B cell (primary cell): ENCODE measurements around the gene KRTAP10-7. TPM values are rescaled to one million over a fixed set of nuclear protein-coding genes. Genes with fewer than 3 reads are reported as not detected.

Experiments used
- ATAC-seq: fragments of 200-7000 bp; cut with Tn5 transposase; one replicate; pipeline ENCODE4 v1.10.0; 2021; ENCODE audit warnings: low read depth, mild to moderate bottlenecking, moderate number of reproducible peaks, moderate library complexity
- CTCF ChIA-PET: fragments of 350-600 bp; sonication (Branson Sonifier 250); formaldehyde crosslinking; loops from one replicate; lab custom pipeline; 2021; ENCODE audit warnings: antibody characterized with exemption, inconsistent platforms; lab: Charles Lee
- POLR2A ChIA-PET: fragments of 350-600 bp; sonication (Branson Sonifier 250); formaldehyde crosslinking; loops from one replicate; lab custom pipeline; 2021; ENCODE audit warnings: antibody characterized with exemption; lab: Charles Lee
- DNase-seq: peaks from one replicate; pipeline ENCODE4 v3.0.0; 2013
- H2AFZ ChIP-seq: 2 replicates; pipeline ENCODE4 v1.6.1; 2012; ENCODE audit warnings: mild to moderate bottlenecking, low read depth, low read length; ENCODE audit not compliant: insufficient read depth, poor library complexity, severe bottlenecking
- H3K27ac ChIP-seq, 2 donors: 1 replicate in 1 of 2; 2 replicates in 1 of 2; pipeline ENCODE4 v1.5.1; 2012 to 2013; ENCODE audit warnings: low read length in 2 of 2, mild to moderate bottlenecking in 2 of 2, moderate library complexity in 1 of 2
- H3K27me3 ChIP-seq, 4 experiments: fragments of 200-600 bp in 1 of 4; sonication (generic) in 1 of 4; replicated peaks in 1 of 4; 1 replicate in 2 of 4; 2 replicates in 2 of 4; pipeline versions ENCODE4 v1.6.1 to v1.7.0; 2013 to 2016; ENCODE audit warnings: low read length in 3 of 4, mild to moderate bottlenecking in 2 of 4, mixed read lengths in 1 of 4, moderate library complexity in 1 of 4; ENCODE audit not compliant: insufficient read depth in 4 of 4, control insufficient read depth in 3 of 4; ENCODE audit errors: control extremely low read depth in 1 of 4
- H3K36me3 ChIP-seq, 2 experiments: replicated peaks in 1 of 2; 1 replicate in 1 of 2; 2 replicates in 1 of 2; pipeline versions ENCODE4 v1.6.1 to v1.7.1; 2013; ENCODE audit warnings: low read length in 1 of 2; ENCODE audit not compliant: insufficient read depth in 2 of 2, control insufficient read depth in 1 of 2; ENCODE audit errors: control extremely low read depth in 1 of 2, extremely low read depth in 1 of 2
- H3K4me1 ChIP-seq, 2 donors: fragments of 200-600 bp in 1 of 2; sonication (generic) in 1 of 2; 1 replicate in 1 of 2; 2 replicates in 1 of 2; pipeline versions ENCODE4 v1.5.1 to v1.6.1; 2013 to 2017; ENCODE audit warnings: low read length in 2 of 2; ENCODE audit not compliant: control insufficient read depth in 2 of 2, insufficient read depth in 2 of 2
- H3K4me2 ChIP-seq: replicated peaks from 2 replicates; pipeline ENCODE3; 2012; ENCODE audit warnings: mild to moderate bottlenecking, low read depth, low read length; ENCODE audit not compliant: poor library complexity, severe bottlenecking
- H3K4me3 ChIP-seq, 5 experiments: fragments of 200-600 bp in 1 of 5; sonication (generic) in 1 of 5; 1 replicate in 3 of 5; 2 replicates in 2 of 5; pipeline versions ENCODE4 v1.5.1 to v1.7.0; 2011 to 2016; ENCODE audit warnings: low read length in 4 of 5, mild to moderate bottlenecking in 4 of 5, low read depth in 2 of 5, control low read depth in 1 of 5, moderate library complexity in 1 of 5; ENCODE audit not compliant: insufficient read depth in 1 of 5; ENCODE audit errors: control extremely low read depth in 1 of 5, extremely low read depth in 1 of 5
- H3K79me2 ChIP-seq: fragments of 200-600 bp; sonication (generic); one replicate; pipeline ENCODE4 v1.6.0; 2016; ENCODE audit warnings: low read length; ENCODE audit not compliant: control insufficient read depth, insufficient read depth
- H3K9ac ChIP-seq: fragments of 200-600 bp; sonication (generic); 2 replicates; pipeline ENCODE4 v1.6.1; 2017; ENCODE audit warnings: mild to moderate bottlenecking, low read length, moderate library complexity
- H3K9me3 ChIP-seq, 3 donors: one replicate each; pipeline versions ENCODE4 v1.6.1 to v1.7.1; 2013; ENCODE audit warnings: low read length in 2 of 3; ENCODE audit not compliant: control insufficient read depth in 2 of 3, insufficient read depth in 1 of 3; ENCODE audit errors: control extremely low read depth in 1 of 3
- H4K20me1 ChIP-seq: 2 replicates; pipeline ENCODE4 v1.6.0; 2012; ENCODE audit warnings: mild to moderate bottlenecking, low read length; ENCODE audit not compliant: insufficient read depth, control insufficient read depth, poor library complexity, severe bottlenecking
- H3K27ac Mint-ChIP-seq: one replicate; pipeline ENCODE4 v1.8.0; 2021; ENCODE audit warnings: mixed read lengths
- H3K27me3 Mint-ChIP-seq: one replicate; pipeline ENCODE4 v1.8.0; 2021; ENCODE audit warnings: mixed read lengths
- H3K4me1 Mint-ChIP-seq: one replicate; pipeline ENCODE4 v1.8.0; 2021; ENCODE audit warnings: mixed read lengths
- H3K4me3 Mint-ChIP-seq: one replicate; pipeline ENCODE4 v1.8.0; 2021; ENCODE audit warnings: mixed read lengths
- H3K9me3 Mint-ChIP-seq: one replicate; pipeline ENCODE4 v1.8.0; 2022; ENCODE audit warnings: mixed read lengths; ENCODE audit not compliant: insufficient read depth
- CTCF ChIP-seq: fragments of 200-600 bp; IDR thresholded peaks from one replicate; pipeline ENCODE4 v1.8.0; 2022; ENCODE audit warnings: antibody characterized with exemption, mild to moderate bottlenecking
- EZH2 ChIP-seq: IDR thresholded peaks from 2 replicates; pipeline ENCODE4 v1.6.1; 2012; ENCODE audit warnings: borderline replicate concordance, low read depth, mild to moderate bottlenecking, moderate library complexity, low read length; ENCODE audit not compliant: insufficient read depth, poor library complexity, severe bottlenecking
- WGBS: methylation state at CpG from one replicate; pipeline ENCODE4 v1.1.5; 2013; ENCODE audit warnings: missing lambda C conversion rate; ENCODE audit not compliant: insufficient coverage; 5-methylcytosine and 5-hydroxymethylcytosine counted together
- intact Hi-C: fragments of 100-400 bp; cut with micrococcal nuclease; formaldehyde crosslinking; loops from one replicate; pipeline ENCODE4 v1.10.0; 2022
- polyA plus RNA-seq: library from polyadenylated mRNA; depleted of rRNA; stranded (reverse); fragments of >200 nt; gene quantifications from 2 replicates; pipeline ENCODE4 v1.2.3, GENCODE V29; 2012
- total RNA-seq, 2 donors: library from RNA; stranded (reverse); fragments of 120-200 nt in 1 of 2; gene quantifications; 1 replicate in 1 of 2; 2 replicates in 1 of 2; pipeline versions ENCODE4 v1.2.3 to v1.2.4, GENCODE V29; 2013 to 2022

KRTAP10-7 gene
- total and polyA plus RNA-seq, 2 donors (not counting 1 experiment from before 2014, with no cell fraction given), result not detected

GRCh38 chr21:44616591-44616926, 16.2 kb downstream of the KRTAP10-7 start:
- peaks cover 0 to 3% (median 1%) of the 10 kb centered on the region in 4 experiments for H3K27me3 ChIP-seq
- Mint-ChIP-seq H3K9me3 (peaks cover 14% of the 10 kb centered on the region), H3K27me3 (peaks cover 4% of the 10 kb centered on the region), H3K4me3 (no peak overlapping the region), H3K4me1 (peaks cover 14% of the 10 kb centered on the region), H3K27ac (no peak overlapping the region)
- H3K4me1 ChIP-seq, result peaks cover 11 to 13% of the 10 kb centered on the region in 2 donors
- H3K9me3 ChIP-seq, result peaks cover 0 to 34% (median 7%) of the 10 kb centered on the region in 3 donors
- no peak overlapping the region for H2AFZ ChIP-seq
- ATAC-seq (no peak), DNase-seq (no peak)
- ChIA-PET POLR2A (no interaction called here), CTCF (no interaction called here)
- no peaks in the 10 kb centered on the region for H3K79me2 ChIP-seq
- H3K9ac ChIP-seq, result no peak overlapping the region
- no peak overlapping the region for H3K27ac ChIP-seq
- no peak overlapping the region for H3K4me3 ChIP-seq
- H3K4me2 ChIP-seq, result no peak overlapping the region
- WGBS, result 89% methylated on average over 16 of the region's 16 CpGs
- intact Hi-C loops, result no loop called here
- TF ChIP-seq CTCF (no peak), EZH2 (no peak)
- H4K20me1 ChIP-seq, result no peaks in the 10 kb centered on the region
- no peaks in the 10 kb centered on the region for H3K36me3 ChIP-seq

DNA sequence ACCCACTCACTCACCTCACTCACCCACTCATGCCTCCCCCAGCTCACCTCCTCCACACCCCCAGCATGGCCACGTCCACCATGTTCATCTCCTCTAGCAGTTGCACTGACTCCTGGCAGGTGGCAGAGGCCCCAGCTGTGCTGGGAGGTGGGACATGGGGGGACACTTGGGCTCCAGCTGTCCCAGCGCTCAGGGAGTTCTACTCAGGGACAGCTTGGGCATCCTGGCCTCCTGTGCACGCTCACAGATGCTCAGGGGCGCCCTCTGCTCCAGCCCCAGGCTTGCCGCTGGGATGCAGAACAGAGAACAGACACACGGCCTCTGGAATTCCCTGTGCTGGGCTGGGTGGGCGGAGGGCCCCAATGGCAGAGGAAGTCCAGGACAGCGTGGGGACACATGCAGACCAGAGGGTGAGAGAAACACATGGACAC, 16.7 kb downstream of the KRTAP10-7 start:
- peaks cover 0 to 3% (median 1%) of the 10 kb centered on the region in 4 experiments for H3K27me3 ChIP-seq
- Mint-ChIP-seq H3K4me3 (no peak overlapping the region), H3K9me3 (peaks cover 15% of the 10 kb centered on the region), H3K4me1 (peaks cover 14% of the 10 kb centered on the region), H3K27me3 (peaks cover 7% of the 10 kb centered on the region), H3K27ac (no peak overlapping the region)
- H3K79me2 ChIP-seq, result no peaks in the 10 kb centered on the region
- H3K9ac ChIP-seq, result no peak overlapping the region
- WGBS, result 80% methylated on average over 8 of the region's 8 CpGs
- no peaks in the 10 kb centered on the region for H3K36me3 ChIP-seq
- ATAC-seq (no peak), DNase-seq (no peak)
- CTCF ChIA-PET, result no interaction called here
- peaks cover 0 to 29% (median 2%) of the 10 kb centered on the region in 3 donors for H3K9me3 ChIP-seq
- H3K4me3 ChIP-seq, result no peak overlapping the region
- intact Hi-C loops, result no loop called here
- H2AFZ ChIP-seq, result no peak overlapping the region
- H3K4me1 ChIP-seq, result peaks cover 11 to 13% of the 10 kb centered on the region in 2 donors
- TF ChIP-seq EZH2, result no peak
- no peak for TF ChIP-seq CTCF
- no peak overlapping the region for H3K27ac ChIP-seq
- POLR2A ChIA-PET, result no interaction called here
- no peak overlapping the region for H3K4me2 ChIP-seq
- no peaks in the 10 kb centered on the region for H4K20me1 ChIP-seq
